Caki2 (cell line): Measurements from ENCODE around the gene SH3YL1. TPM values are rescaled to one million over a fixed set of nuclear protein-coding genes. Genes with fewer than 3 reads are reported as not detected.
A peak's percentile ranks its signal among the peaks of the same experiment; 100 is the strongest.

ENCODE experiments used
- DNase-seq: peaks from one replicate; pipeline ENCODE4 v3.0.0-alpha.2; 2015; ENCODE audit warnings: low read depth
- in situ Hi-C: cut with HindIII; loops from 2 replicates; pipeline ENCODE4 v1.10.0; 2016; ENCODE audit warnings: low sequenced_read_pairs, low pct_unique_long_range_greater_than_20kb, mixed read lengths
- total RNA-seq: library from RNA; depleted of rRNA; stranded (reverse); fragments of >200 nt; shearing (Covaris generic); gene quantifications from 2 replicates; pipeline ENCODE4 v1.2.3, GENCODE V29; 2014; ENCODE audit warnings: low replicate concordance

SH3YL1 gene
- total RNA-seq, 1 experiment from 2014 or later = 5.7 TPM

DNA sequence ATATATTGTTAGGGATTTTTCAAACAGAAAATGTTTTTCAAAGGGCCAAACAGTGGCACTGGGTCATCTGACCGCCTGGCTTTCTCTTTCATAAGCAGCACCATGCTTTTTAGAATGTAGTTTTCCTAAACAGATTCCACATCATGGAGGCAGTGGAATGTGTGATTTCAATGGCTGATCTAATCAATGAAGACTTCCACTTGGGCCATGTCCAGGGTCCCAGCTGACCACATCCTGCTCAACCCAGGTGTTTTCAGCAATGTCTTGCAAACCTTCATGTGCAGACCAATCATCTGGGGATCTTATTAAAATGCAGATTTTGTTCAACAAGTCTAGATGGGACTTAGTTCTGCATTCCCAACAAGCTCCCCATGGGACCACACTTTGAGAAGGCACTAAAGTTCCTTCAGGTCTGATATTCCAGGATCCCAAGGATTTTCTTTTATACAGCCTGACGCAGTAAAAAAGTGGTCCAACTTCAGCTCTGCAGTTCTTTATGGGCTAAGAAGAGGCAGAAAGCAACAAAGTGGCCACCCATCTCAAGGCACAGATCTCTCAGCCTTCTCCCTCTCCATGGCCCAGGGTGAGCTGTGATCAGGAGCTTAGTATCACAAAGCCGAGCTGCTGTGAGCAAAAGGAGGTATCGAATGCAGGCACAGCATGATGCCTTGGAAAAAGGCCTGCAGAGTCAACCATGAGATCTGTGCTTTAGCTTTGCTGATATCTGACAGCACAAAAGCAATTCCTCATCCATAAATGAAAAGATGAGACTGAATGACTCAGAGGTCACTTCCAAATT is 20.4 kb upstream of the SH3YL1 start:
- in situ Hi-C loops = no loop called here
- no peak for DNase-seq

DNA sequence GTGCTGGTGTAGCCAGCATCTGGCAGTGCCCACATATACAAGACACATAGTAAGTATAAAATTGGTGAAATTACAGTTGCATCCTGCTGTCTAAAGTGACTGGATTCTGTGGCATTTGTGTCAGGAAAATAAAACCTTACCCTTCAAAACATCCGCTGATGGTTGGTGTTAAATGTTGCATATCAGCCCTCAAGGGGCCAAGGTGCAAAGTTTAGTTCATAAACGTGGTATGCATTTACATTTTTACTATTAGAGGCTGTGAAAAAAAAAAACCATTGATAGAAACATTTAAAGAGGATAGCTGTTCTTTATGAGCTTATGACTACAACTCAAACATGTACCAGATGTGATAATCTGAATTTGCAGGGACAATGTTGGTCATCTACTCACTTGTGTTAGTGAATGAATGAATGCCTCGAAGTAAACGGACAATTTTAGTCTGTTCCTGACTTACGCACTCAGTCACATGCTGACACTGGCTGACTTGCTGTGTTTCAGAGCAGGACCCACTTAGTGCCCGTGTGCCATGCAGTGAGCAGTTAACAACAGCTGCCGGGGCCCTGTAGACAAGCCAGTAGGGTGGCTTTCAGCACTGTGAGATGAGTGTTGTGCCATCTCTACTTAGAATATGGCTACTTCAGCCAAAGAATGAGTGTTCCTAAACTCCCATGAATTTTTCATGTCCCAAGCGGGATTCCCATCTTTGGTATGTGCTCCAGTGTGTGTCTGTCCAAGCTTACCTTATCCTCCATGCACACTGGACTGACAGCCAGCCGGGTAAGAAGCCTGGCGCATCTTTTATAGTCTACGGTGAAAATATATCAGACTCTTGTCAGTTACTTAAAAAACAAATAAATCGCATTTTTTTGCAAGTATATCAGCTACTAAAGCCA is 18.8 kb upstream of the SH3YL1 start:
- in situ Hi-C loops = no loop called here

DNA sequence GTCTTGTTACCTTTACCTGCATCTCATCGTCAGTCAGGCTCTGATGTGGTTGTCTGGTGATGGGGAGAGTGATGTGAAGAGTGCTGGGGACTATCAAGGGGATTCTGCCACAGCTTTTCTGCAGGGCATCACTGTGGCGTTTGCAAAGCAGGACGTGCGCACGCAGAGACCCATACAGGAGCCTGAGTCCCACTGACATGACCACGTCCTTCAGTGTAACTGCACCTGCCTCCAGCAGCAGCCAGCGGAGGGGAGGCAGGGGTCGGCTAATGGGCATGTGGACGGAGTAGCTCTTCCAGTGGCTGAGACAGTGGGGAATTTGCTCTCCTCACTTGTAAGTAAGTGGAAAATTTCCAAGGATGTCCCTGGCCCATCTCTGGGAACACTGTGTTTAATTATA is 17.5 kb upstream of the SH3YL1 start:
- in situ Hi-C loops = no loop called here
- no peak for DNase-seq

More for the DNA sequence above, 18.8 kb upstream of the SH3YL1 start:
- DNase-seq = no peak

DNA sequence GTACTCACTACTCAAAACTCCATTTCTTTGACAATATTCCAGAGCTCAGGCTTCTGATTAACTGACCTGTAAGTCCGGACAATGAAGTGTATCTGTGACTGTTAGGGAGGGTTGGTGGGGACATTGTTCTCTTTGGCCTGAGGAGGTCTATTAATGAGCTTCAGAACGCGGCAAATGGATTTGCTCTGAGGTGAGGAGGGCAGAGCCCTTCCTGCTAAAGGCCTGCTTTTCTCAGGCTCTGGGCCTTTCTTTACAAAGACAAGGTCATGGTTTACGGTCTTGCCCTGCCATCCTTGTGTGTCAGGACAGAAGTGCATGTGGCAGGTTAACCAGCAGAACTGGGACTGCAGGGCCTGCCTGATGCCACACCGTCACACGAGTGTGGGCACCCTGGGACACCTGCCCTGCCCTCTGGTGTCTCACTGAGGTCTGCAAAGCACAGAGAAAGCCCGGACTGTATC is 16.8 kb upstream of the SH3YL1 start:
- DNase-seq = no peak
- in situ Hi-C loops = no loop called here

DNA sequence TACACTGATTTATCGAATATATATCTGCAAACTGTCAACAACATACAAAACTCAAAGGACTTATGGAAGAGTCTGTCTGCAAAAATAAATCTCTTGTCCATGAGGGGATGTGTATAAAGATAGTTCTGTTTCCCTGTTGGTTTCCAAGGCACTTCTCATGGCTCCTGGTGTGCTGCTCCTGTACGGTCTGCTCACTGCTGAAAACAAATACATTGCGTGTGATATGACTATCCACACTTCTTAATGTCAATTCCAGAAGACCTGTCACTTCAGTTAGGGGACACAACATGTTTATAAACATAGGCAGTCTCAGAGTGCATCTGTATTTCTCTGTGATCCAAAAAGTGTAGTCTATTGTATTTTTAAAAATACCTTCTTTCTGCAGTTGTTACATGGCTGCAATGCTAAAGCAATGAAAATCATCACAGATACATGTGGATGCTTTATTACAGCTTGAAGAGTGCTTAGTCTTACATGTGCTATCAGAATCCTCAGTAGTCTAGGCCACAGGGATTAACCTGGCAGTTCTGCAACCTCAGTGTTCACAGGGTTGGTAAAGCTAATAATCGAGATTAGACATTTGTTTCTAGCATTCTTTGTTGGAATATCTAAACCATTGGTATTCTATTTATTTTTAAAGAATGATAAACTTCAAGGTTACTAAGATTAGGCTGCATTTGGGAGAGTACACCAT is 16.3 kb upstream of the SH3YL1 start:
- in situ Hi-C loops = no loop called here
- no peak for DNase-seq

DNA sequence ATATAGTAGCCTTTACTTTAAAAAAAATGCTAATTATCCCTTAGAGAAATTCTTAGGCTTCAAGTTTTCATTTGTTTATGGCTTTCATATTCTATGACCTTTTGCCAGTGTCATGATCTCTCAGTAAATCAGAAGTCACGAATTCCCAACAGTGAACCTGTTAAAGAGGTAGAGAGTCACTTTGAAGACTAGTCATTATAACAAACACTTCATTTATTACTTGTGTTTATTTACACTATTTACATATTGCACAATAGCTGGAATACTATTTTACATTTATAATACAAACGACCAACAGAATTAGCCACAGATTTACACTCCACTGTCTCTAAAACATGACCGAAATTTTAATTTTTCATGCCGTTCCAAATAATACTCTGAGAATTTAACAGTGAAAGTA is 15.5 kb upstream of the SH3YL1 start:
- in situ Hi-C loops = no loop called here

DNA sequence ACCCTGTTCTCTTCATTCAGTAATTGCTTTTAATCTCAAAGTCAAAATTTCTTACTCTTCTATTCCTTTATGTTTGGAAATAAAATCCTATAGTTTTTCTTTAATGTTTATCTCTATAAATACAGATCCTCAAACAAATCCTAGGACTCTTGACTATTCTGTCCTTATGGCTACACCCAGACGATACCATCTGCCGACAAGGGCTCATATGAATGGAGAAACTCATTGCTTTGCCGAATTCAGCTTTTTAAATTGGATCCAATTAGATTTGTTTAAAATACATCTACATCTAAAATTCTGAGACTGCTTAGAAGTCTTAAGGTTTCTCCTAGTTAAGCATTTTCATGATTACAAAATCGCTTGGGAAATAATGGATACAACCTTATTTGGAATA is 15.1 kb upstream of the SH3YL1 start:
- DNase-seq = no peak
- in situ Hi-C loops = no loop called here

More for the DNA sequence above, 15.5 kb upstream of the SH3YL1 start:
- no peak for DNase-seq

DNA sequence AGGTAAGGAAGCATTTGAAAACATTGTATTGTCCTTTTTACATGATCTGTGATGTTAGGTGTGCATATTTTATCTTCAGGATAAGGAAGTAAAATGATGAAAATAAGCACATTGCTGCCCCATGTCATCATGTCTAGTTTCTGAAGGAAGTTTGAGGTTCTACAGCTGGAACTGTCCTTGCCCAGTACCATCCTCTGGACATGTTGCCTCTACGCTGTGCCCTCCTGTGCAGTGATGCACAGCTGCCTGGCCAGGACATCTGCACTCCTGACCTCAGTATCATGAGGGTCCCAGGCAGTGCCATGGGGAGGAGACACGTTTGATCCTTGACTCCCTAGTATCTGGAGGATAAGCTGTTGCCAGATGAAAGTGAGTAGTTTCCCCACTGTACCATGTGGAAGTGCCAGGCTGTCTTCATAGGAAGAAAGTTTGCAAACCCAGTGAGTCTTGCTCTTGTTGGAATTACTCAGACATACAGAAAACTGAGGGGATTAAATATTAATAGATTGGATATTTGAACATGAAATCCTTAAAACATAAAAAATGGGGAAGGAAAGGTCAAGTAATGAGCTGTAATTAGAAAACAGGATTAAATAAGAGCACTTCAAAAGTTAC is 14.6 kb upstream of the SH3YL1 start:
- no peak for DNase-seq
- in situ Hi-C loops = no loop called here

DNA sequence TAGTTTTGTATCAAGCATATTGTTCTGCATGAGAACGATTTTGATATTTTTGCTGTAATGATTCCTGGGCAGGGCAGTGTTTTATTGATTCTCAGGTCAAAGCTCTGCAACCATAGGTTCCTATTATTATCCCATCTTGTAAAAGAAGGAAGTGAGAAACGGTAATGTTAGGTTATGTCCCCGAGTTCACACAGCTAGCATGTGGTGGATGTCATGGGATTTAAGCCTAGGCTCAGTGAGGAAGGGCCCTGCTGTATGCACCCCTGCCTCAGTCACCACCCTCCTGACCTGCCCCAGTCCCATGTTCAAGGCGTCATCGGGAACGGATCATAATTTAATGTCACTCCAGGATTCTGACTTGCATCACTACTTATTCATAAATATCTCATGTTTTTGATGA is 11.6 kb upstream of the SH3YL1 start:
- in situ Hi-C loops = no loop called here
- no peak for DNase-seq

DNA sequence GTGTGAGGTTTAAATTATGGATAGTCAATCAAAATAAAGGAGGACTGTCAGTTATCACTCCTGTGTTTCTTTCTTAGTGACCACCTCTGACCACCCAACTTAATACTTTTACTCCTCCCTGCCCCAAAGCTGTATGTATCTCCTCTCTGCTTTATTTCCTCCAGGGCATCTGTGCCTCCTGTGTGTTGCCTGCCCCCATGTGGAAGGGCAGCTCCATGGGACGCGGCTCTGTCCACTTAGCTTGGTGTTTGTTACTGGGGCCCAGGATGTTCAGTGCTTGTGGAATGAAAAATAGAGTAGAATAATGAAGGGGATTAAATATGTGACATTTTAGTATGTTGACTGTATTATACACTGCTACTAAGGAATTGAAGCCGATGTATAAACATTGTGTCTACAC is 10.7 kb upstream of the SH3YL1 start:
- no peak for DNase-seq
- in situ Hi-C loops = no loop called here

DNA sequence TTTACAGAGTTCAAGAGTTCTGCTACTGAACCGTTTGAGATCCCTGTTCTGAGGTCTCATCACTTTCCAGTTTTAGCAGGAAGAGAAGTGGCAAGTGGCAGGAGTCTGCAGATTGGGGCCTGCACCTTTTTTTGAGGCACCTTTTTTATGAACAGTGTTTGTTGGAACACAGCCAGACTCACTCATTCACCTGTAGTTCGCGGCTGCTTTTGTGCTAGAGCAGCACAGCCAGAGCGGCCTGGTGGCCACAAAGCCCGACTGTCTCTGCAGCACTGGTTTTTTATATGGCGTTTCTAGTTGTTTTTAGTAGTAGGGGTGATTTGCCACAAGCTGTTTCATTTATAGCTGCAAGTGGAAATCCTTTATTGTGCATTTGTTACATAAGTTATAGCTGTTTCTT is 9.5 kb upstream of the SH3YL1 start:
- DNase-seq = no peak
- in situ Hi-C loops = no loop called here

DNA sequence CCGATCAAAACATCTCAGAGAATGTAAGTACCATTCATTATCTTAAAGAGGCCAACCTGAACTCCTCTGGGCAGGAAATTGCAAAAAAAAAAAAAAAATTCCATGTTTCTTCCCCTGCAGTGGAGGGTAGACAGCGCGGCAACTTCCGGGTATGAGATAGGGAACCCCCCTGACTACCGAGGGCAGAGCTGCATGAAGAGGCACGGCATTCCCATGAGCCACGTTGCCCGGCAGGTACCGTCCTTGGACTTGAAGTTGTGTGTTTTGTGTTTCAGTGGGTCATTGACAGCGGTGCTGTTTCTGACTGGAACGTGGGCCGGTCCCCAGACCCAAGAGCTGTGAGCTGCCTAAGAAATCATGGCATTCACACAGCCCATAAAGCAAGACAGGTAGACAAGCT is 8.1 kb upstream of the SH3YL1 start:
- in situ Hi-C loops = no loop called here

DNA sequence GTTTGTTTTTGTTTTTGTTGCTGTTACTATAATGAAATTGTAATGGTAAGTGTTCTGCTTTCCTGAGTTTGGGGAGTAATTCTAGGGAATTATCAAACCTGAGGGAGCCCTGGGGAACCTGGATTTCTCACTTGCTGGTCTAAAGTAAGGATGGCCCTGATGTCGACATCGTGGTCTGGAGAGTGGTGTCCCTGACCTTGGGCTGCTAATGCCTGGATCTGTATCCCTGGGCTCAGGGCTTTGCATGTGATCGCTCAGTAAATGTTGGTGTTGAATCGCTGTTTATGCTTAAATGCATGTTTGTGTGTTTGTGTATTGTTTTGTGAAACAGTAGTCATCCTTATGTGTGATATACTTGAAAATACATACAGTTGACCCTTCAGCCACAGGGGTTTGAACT is 7.0 kb upstream of the SH3YL1 start:
- in situ Hi-C loops = no loop called here
- no peak for DNase-seq

More for the DNA sequence above, 8.1 kb upstream of the SH3YL1 start:
- DNase-seq = no peak

DNA sequence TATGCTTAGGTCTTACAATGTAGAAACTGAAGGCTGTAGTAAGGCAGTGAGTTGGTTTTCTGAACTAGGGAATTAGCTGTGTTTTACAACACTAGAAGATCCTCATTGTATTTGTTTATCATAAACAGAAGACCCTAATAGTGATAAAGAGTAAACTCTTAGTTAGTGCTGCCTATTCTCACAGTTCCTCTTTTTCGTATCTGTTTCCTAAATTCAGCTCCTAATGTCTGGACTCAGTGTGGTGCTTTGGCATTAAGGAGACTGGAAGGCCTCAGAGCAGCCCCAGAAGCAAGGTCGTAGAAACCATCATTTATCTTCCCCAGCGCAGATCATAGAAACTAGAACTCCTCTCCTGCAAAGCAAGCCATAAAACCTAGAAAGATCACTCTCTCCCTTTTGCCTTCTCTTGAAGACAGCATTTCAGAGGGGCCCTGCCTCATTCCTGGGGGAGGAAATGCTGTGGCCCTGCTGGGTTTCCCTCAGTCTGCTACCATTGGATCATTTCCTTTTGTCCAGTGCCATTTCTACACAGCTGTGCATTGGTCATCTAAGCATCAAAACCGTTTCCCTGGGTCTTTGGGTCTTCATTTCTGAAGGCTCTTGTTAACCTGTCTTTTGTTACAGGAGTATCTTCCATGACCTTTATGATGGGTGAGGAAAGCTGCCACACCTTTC is 5.7 kb upstream of the SH3YL1 start:
- in situ Hi-C loops = no loop called here
- no peak for DNase-seq

DNA sequence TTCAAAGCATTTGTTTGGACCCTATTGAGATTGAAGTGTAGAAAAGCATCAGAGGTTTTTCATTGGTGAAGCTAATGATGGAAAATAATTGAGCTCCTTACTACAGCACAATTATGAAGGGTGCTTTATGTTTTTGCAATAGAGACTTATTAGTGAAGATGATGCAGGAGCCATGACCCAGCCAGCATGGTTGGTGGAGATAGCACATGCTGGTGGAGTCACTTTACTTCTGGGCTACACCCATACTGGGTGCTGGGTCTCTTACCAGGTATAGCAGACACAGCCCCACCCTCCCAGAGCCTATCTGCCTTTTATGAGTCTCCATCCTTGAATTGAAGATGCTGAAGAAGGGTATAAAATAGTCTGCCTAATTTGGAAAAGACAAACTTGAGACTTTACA is 4.5 kb upstream of the SH3YL1 start:
- DNase-seq = no peak
- in situ Hi-C loops = no loop called here

DNA sequence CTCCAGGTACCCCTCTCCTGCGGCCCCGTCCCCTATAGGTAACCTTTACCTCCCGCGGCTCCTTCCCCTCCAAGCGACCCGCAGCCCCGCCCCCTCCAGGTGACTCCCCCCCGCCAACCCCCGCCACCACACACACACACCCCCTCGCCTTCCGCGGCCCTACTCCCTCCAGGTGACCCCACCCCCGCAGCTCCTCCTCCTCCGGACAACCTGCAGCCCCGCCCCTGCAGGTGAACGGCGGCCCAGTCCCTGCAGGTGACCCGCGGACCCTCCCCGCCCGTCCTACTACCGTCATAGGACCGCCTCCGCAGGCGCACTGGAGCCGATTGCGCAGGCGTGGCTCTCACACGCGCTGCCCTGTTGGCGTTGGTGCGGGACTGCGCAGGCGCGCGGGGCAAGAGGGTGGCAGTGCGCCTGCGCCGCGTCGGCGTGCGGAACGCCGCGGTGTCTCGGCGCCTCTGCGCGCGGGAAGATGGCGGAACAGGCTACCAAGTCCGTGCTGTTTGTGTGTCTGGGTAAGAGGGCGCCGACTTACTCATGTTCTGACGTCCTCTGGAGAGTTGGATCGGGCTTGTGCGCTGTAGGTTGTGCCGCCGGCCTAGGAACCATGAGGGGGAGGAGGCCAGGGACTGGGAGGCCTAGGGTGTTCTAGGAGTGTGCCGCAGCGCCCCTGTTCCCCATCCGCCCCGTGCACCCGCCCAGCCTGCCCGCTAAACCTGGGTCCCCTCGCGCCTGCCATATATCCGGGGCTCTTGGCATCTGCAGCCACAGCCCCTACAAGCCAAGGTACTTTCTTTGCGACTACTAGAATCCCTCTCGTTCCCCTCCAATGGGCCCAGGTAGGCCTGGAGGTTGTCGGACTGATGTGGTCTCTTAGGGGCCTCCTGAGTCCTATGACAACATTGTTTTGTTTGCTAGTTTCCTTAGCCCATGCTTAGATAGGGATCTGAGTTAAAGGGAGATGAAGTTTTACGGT is 949 bp upstream of the SH3YL1 start, which contains the start of gene ACP1:
Gene ACP1, plus strand, starts transcription at position 455 of the 976 bp plus-strand sequence. Its CDS starts 18 bp downstream, at position 473.
- peak; percentile 92 for DNase-seq
- in situ Hi-C loops = no loop called here
